GM18909 (cell line): ENCODE measurements around the gene OPN5.

Source experiments
- ATAC-seq: cut with Tn5 transposase; IDR thresholded peaks from one replicate; pipeline ENCODE4 v1.9.1; 2021; ENCODE audit warnings: mild to moderate bottlenecking; ENCODE audit not compliant: unreplicated experiment, poor library complexity

The OPN5 gene

GRCh38 chr6:47852727-47853126 lies 70.9 kb downstream of the OPN5 start:
- ATAC-seq, result no peak

GRCh38 chr6:47853766-47854165 lies 71.9 kb downstream of the OPN5 start:
- no peak for ATAC-seq

GRCh38 chr6:47854971-47855370 lies 73.1 kb downstream of the OPN5 start:
- no peak for ATAC-seq

- no peak for ATAC-seq
Observed at GRCh38 chr6:47859175-47859574, 77.3 kb downstream of the OPN5 start.

- ATAC-seq, result no peak
Observed at GRCh38 chr6:47862731-47863130, 80.9 kb downstream of the OPN5 start.

GRCh38 chr6:47865206-47865605 lies 83.4 kb downstream of the OPN5 start:
- ATAC-seq, result no peak

GRCh38 chr6:47875593-47875992 lies 93.8 kb downstream of the OPN5 start:
- ATAC-seq, result no peak
